Retinal pigment epithelial cell (primary cell): ENCODE data around the gene NVL.
"Not testable (repeated sequence)": the region's sequence is repeated elsewhere in the genome, so short reads cannot be mapped to it uniquely, and the experiment has no call there.

ENCODE experiments used
- DNase-seq: peaks from one replicate; pipeline ENCODE4 v3.0.0-alpha.2; 2010; ENCODE audit warnings: low read depth
- H3K4me3 ChIP-seq: 2 replicates; pipeline ENCODE4 v1.5.1; 2011; ENCODE audit warnings: mild to moderate bottlenecking, low read length, control low read depth, moderate library complexity
- TF ChIP-seq, protein P1 (sequence below): conservative IDR thresholded peaks from 2 replicates; pipeline ENCODE4 v1.5.1; 2011; ENCODE audit warnings: low read depth, low read length, control low read depth, inconsistent platforms

NVL gene

GRCh38 chr1:224359207-224359606, 29.2 kb upstream of the NVL start:
- DNase-seq = no peak
- H3K4me3 ChIP-seq = no peak overlapping the region

GRCh38 chr1:224358237-224358636, 28.3 kb upstream of the NVL start:
- peak overlapping the region; percentile 59 for H3K4me3 ChIP-seq
- TF ChIP-seq, protein P1, sequence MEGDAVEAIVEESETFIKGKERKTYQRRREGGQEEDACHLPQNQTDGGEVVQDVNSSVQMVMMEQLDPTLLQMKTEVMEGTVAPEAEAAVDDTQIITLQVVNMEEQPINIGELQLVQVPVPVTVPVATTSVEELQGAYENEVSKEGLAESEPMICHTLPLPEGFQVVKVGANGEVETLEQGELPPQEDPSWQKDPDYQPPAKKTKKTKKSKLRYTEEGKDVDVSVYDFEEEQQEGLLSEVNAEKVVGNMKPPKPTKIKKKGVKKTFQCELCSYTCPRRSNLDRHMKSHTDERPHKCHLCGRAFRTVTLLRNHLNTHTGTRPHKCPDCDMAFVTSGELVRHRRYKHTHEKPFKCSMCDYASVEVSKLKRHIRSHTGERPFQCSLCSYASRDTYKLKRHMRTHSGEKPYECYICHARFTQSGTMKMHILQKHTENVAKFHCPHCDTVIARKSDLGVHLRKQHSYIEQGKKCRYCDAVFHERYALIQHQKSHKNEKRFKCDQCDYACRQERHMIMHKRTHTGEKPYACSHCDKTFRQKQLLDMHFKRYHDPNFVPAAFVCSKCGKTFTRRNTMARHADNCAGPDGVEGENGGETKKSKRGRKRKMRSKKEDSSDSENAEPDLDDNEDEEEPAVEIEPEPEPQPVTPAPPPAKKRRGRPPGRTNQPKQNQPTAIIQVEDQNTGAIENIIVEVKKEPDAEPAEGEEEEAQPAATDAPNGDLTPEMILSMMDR = no peak
- no peak for DNase-seq

More at GRCh38 chr1:224359207-224359606, 29.2 kb upstream of the NVL start:
- TF ChIP-seq, protein P1 = no peak

- DNase-seq = peak; percentile 61
- TF ChIP-seq, protein P1 = no peak
Measured at GRCh38 chr1:224357626-224358124, 27.7 kb upstream of the NVL start.

DNA sequence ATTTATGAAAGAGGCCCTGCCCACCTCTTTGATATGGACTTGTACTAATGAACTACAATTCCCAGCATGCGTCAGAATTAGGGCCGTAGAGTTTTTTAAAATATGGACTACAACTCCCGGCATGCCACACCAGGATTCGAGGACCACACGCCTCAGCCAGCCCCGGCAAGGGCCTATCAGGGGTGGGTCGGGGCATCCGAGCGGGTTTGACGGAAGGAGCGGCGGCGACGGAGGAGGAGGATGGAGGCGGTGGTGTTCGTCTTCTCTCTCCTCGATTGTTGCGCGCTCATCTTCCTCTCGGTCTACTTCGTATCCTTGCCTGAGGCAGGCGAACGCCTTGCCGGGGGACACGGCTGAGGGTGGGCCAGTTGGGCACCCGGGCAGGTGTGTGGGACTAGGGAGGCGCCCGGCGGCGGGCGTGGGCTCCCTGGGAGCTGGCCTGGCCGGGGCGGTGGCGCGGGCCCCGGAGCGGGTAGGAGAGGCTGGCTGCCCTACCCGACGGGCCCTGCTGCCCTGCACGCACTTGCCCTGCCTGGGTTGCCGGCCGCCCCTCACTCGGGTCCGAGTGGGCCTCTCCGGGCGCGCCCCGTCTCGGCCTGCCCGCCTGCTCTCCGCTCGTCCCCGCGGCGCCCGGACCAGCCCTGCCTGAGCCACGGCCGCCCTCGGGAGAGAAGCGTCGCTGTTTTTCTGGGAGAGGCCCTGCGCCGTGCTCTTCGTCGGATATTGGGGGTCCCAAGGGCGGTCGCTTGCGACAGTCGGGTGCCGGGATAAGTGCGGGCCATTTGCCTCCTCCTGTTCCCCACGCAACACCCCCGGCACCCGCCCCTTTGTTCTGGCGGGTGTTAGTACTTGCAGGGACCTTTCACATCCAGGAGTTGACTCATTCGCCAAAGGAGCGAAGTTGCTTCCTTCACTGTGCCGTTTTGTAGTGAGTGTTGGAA, 27.0 kb upstream of the NVL start, which contains the start of gene CNIH4:
TSS of gene CNIH4 (plus strand) at position 195 of the 941 bp plus-strand sequence. CDS start at position 241, 46 bp downstream.
- TF ChIP-seq, protein P1 = no peak
- peak within 1 kb of the TSS; percentile 59 for H3K4me3 ChIP-seq

More at GRCh38 chr1:224357626-224358124, 27.7 kb upstream of the NVL start:
- peak overlapping the region; percentile 59 for H3K4me3 ChIP-seq

DNA sequence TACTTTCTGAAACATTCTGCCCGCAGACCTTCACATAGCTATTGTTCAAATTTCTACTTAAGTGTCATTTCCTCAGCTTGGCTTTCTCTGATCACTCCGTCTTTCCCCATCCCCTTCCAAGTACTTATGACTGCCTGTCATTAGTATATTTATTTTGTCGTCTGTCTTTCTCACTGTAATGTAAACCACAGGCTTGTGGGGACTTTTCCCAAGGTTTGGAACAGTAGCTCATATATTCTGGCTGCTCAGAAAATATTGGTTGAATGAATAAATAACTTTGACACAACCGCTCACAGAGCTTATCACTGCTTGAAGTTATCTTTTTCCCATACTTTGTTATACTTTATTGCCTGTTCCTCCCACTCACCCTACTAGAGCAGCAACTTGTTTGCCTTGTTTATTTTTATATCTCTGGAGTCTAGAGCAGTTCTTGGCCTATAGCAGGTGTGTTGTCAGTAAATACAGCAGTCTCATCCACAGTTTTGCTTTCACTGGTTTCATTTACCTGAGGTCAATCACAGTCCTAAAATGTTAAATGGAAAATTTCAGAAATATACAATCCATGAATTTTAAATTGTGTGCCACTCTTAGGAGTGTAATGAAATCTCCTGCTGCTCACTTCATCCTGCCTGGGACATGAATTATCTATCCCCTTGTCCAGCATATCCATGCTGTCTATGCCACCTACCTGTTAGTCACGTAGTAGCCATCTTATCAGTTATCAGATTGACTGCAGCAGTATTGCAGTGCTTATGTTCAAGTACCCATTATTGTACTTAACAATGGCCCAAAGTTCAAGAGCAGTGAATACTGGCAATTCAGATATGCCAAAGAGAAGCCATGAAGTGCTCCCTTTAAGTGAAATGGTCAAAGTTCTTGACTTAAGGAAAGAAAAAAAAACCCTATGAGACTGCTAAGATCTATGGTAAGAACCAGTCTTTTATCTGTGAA, 24.3 kb upstream of the NVL start:
- DNase-seq = no peak
- TF ChIP-seq, protein P1 = no peak
- no peak overlapping the region for H3K4me3 ChIP-seq

More for the DNA sequence above, 27.0 kb upstream of the NVL start, which contains the start of gene CNIH4:
- peak; percentile 91 for DNase-seq

DNA sequence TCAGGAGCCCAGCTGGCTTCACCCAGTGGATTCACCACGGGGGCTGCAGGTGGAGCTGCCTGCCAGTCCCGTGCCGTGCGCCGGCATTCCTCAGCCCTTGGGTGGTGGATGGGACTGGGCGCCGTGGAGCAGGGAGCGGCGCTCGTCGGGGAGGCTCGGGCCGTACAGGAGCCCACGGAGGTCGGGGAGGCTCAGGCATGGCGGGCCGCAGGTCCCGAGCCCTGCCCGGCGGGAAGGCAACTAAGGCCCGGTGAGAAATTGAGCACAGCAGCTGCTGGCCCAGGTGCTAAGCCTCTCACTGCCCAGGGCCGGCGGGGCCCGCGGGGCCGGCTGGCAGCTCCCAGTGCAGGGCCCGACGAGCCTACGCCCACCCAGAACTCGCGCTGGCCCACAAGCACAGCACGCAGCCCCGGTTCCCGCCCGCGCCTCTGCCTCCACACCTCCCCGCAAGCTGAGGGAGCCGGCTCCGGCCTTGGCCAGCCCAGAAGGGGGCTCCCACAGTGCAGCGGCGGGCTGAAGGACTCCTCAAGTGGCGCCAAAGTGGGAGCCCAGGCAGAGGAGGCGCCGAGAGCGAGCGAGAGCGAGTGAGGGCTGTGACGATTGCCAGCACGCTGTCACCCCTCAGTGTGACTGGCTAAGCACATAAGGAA, 22.6 kb upstream of the NVL start:
- H3K4me3 ChIP-seq, DNase-seq: not testable (repeated sequence)

DNA sequence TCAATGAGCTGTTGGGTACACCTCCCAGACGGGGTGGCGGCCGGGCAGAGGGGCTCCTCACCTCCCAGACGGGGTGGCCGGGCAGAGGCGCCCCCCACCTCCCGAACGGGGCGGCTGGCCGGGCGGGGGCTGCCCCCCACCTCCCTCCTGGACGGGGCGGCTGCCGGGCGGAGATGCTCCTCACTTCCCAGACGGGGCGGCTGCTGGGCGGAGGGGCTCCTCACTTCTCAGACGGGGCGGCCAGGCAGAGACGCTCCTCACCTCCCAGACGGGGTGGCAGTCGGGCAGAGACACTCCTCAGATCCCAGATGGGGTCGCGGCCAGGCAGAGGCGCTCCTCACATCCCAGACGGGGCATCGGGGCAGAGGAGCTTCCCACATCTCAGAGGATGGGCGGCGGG, 19.7 kb upstream of the NVL start:
- not testable (repeated sequence) for H3K4me3 ChIP-seq

More for the DNA sequence above, 19.7 kb upstream of the NVL start:
- not testable (repeated sequence) for DNase-seq
